Neuronal stem cell (in vitro differentiated cells): ENCODE results near the gene ANKRD33B.

Experiments
- DNase-seq: peaks from one replicate; pipeline ENCODE4 v3.0.0-alpha.2; 2013; ENCODE audit warnings: low spot score
- H2AFZ ChIP-seq: one replicate; pipeline ENCODE4 v1.6.1; 2013; ENCODE audit warnings: mild to moderate bottlenecking, low read length, inconsistent platforms
- H2AK5ac ChIP-seq: 2 replicates; pipeline ENCODE4 v1.6.1; 2013; ENCODE audit warnings: low read depth, mild to moderate bottlenecking, inconsistent platforms, low read length, moderate library complexity, mixed read lengths
- H2BK120ac ChIP-seq: 2 replicates; pipeline ENCODE4 v1.6.1; 2013; ENCODE audit warnings: low read depth, mild to moderate bottlenecking, inconsistent platforms, low read length, moderate library complexity, mixed read lengths
- H2BK12ac ChIP-seq: one replicate; pipeline ENCODE4 v1.6.1; 2013; ENCODE audit warnings: low read length, inconsistent platforms
- H2BK15ac ChIP-seq: 2 replicates; pipeline ENCODE4 v1.6.1; 2013; ENCODE audit warnings: mild to moderate bottlenecking, low read length, inconsistent platforms, mixed read lengths
- H2BK5ac ChIP-seq: one replicate; pipeline ENCODE4 v1.6.1; 2013; ENCODE audit warnings: inconsistent platforms, mild to moderate bottlenecking, low read length, moderate library complexity
- H3K14ac ChIP-seq: one replicate; pipeline ENCODE4 v1.6.1; 2013; ENCODE audit warnings: low read length, inconsistent platforms
- H3K18ac ChIP-seq: 2 replicates; pipeline ENCODE4 v1.6.1; 2013; ENCODE audit warnings: low read length, inconsistent platforms
- H3K23ac ChIP-seq: 2 replicates; pipeline ENCODE4 v1.6.1; 2013; ENCODE audit warnings: low read depth, mild to moderate bottlenecking, mixed read lengths, low read length, inconsistent platforms; ENCODE audit not compliant: poor library complexity
- H3K27ac ChIP-seq: replicated peaks from 3 replicates; pipeline ENCODE4 v1.5.1; 2013; ENCODE audit warnings: low read length, inconsistent platforms
- H3K27me3 ChIP-seq, 3 experiments: 2 replicates each; pipeline ENCODE4 v1.6.1; 2013; ENCODE audit warnings: low read length in 3 of 3, mild to moderate bottlenecking in 2 of 3, inconsistent platforms in 1 of 3, low read depth in 1 of 3, mixed read lengths in 1 of 3, moderate library complexity in 1 of 3; ENCODE audit not compliant: control insufficient read depth in 3 of 3, insufficient read depth in 3 of 3
- H3K36me3 ChIP-seq, 2 donors: replicated peaks in 1 of 2; 2 replicates each; pipeline ENCODE4 v1.6.1; 2013; ENCODE audit warnings: low read length in 2 of 2; ENCODE audit not compliant: control insufficient read depth in 2 of 2, insufficient read depth in 2 of 2
- H3K4ac ChIP-seq: 2 replicates; pipeline ENCODE4 v1.6.1; 2013; ENCODE audit warnings: inconsistent platforms, mild to moderate bottlenecking, low read length, moderate library complexity
- H3K4me1 ChIP-seq, 2 donors: 1 replicate in 1 of 2; 2 replicates in 1 of 2; pipeline ENCODE4 v1.6.1; 2013; ENCODE audit warnings: low read length in 2 of 2, low read depth in 1 of 2; ENCODE audit not compliant: control insufficient read depth in 2 of 2, insufficient read depth in 1 of 2
- H3K4me2 ChIP-seq: one replicate; pipeline ENCODE4 v1.6.1; 2013; ENCODE audit warnings: mild to moderate bottlenecking, low read length, inconsistent platforms; ENCODE audit not compliant: insufficient read depth, poor library complexity, severe bottlenecking
- H3K4me3 ChIP-seq, 2 donors: 2 replicates each; pipeline ENCODE4 v1.5.1; 2013; ENCODE audit warnings: low read length in 2 of 2, mild to moderate bottlenecking in 2 of 2, inconsistent platforms in 1 of 2, moderate library complexity in 1 of 2
- H3K79me1 ChIP-seq: one replicate; pipeline ENCODE4 v1.6.1; 2013; ENCODE audit warnings: low read depth, mild to moderate bottlenecking, inconsistent platforms, low read length, moderate library complexity
- H3K9ac ChIP-seq: one replicate; pipeline ENCODE4 v1.6.1; 2013; ENCODE audit warnings: mild to moderate bottlenecking, low read depth, low read length, inconsistent platforms; ENCODE audit not compliant: poor library complexity
- H3K9me3 ChIP-seq, 2 donors: replicated peaks in 1 of 2; 2 replicates each; pipeline versions ENCODE3 to v1.6.1; 2013; ENCODE audit warnings: low read length in 2 of 2, mild to moderate bottlenecking in 2 of 2, inconsistent platforms in 1 of 2, low read depth in 1 of 2, mixed read lengths in 1 of 2, moderate library complexity in 1 of 2; ENCODE audit not compliant: control insufficient read depth in 2 of 2, insufficient read depth in 1 of 2
- H4K8ac ChIP-seq: one replicate; pipeline ENCODE4 v1.6.1; 2013; ENCODE audit warnings: low read depth, mild to moderate bottlenecking, inconsistent platforms, low read length, moderate library complexity
- H4K91ac ChIP-seq: one replicate; pipeline ENCODE4 v1.6.1; 2013; ENCODE audit warnings: low read length, low read depth, mild to moderate bottlenecking, inconsistent platforms; ENCODE audit not compliant: poor library complexity
- WGBS, 2 donors: extraction: QIAGEN DNeasy Blood & Tissue Kit; methylation state at CpG; one replicate each; pipeline ENCODE4 v1.1.7; 2013; ENCODE audit warnings: missing lambda C conversion rate in 2 of 2, mixed read lengths in 1 of 2; ENCODE audit not compliant: insufficient read length in 2 of 2, insufficient replicate concordance in 1 of 2; ENCODE audit errors: extremely low coverage in 2 of 2; 5-methylcytosine and 5-hydroxymethylcytosine counted together

Gene ANKRD33B

GRCh38 chr5:10639846-10640368, 76.0 kb downstream of the ANKRD33B start:
- DNase-seq = no peak
- Histone ChIP-seq H4K8ac (no peak overlapping the region), H3K4me2 (no peak overlapping the region), H3K4me3 (no peak overlapping the region), H2AFZ (no peak overlapping the region), H3K18ac (no peak overlapping the region), H3K4me1 (peaks cover 0 to 15% of the 10 kb centered on the region in 2 donors), H3K23ac (no peak overlapping the region), H3K79me1 (peaks cover 5% of the 10 kb centered on the region), H2AK5ac (no peak overlapping the region), H3K9me3 (peaks cover 3 to 4% of the 10 kb centered on the region in 2 donors), H2BK12ac (no peak overlapping the region), H3K27ac (no peak overlapping the region), H3K9ac (no peak overlapping the region), H3K4ac (no peak overlapping the region), H2BK15ac (no peak overlapping the region), H3K27me3 (peaks cover 0 to 3% (median 0%) of the 10 kb centered on the region in 3 experiments), H4K91ac (no peak overlapping the region), H2BK5ac (no peak overlapping the region), H3K14ac (no peak overlapping the region), H3K36me3 (peaks cover 0 to 4% of the 10 kb centered on the region in 2 donors), H2BK120ac (no peak overlapping the region)
- WGBS, 2 donors = 100% methylated on average over 5 of the region's 48 CpGs; no CpG with 5 or more reads in 1 of the 2 donors

DNA sequence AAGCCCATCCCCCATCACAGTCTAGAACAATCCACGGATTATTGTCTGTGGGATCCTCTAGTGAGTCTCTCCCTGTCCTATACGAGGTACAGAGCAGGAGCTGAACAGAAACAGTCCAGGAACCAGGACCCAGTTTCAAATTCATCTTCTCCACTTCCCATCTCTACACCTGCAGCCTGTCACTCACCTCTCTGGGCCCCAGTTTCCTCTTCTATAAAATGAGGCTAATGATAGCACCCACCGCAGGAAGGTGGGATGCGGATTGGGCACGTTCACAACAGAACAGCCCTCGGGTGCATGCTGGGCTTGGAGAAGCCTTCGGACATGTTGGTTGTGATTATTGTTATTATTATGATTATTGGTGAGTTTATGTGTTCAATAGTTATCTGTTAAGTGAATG, 78.5 kb downstream of the ANKRD33B start:
- H3K4me3 ChIP-seq = no peak overlapping the region
- H2BK12ac ChIP-seq = no peak overlapping the region
- H4K91ac ChIP-seq = no peak overlapping the region
- no peak overlapping the region for H2AFZ ChIP-seq
- no peaks in the 10 kb centered on the region for H3K27me3 ChIP-seq
- H2BK120ac ChIP-seq = no peak overlapping the region
- H2BK5ac ChIP-seq = no peak overlapping the region
- no CpG with 5 or more reads among the region's 7 CpGs for WGBS, 2 donors
- no peak overlapping the region for H3K27ac ChIP-seq
- no peak overlapping the region for H3K23ac ChIP-seq
- H3K9me3 ChIP-seq = peaks cover 3 to 6% of the 10 kb centered on the region in 2 donors
- no peak overlapping the region for H3K18ac ChIP-seq
- no peak overlapping the region for H2BK15ac ChIP-seq
- H3K9ac ChIP-seq = no peak overlapping the region
- no peak overlapping the region for H3K14ac ChIP-seq
- no peak overlapping the region for H4K8ac ChIP-seq
- H3K4me2 ChIP-seq = no peak overlapping the region
- no peak for DNase-seq
- H3K36me3 ChIP-seq = peaks cover 0 to 4% of the 10 kb centered on the region in 2 donors
- peaks cover 7% of the 10 kb centered on the region for H3K79me1 ChIP-seq
- peaks cover 0 to 6% of the 10 kb centered on the region in 2 donors for H3K4me1 ChIP-seq
- no peak overlapping the region for H3K4ac ChIP-seq
- H2AK5ac ChIP-seq = no peak overlapping the region

DNA sequence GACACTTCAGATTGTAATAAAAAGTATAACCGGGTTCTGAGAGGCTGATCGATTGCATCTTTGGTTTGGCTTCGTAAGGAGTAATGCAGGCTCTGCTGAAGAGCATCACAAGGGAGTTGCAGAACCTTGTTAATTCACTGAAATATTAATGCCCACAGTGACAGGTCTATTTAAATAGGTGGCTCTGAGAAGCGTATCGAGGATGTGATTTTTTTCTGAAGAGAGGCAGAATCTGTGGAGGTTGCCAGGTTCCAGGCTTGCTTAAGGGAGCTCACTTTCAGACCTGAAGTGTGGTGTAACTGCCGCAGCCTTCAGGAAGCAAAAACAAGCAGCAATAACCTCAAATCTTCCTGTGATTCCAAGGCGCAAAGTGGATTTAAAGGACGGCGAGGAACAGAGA, 80.3 kb downstream of the ANKRD33B start:
- Histone ChIP-seq H2BK12ac (no peak overlapping the region), H2AFZ (no peak overlapping the region), H2BK5ac (no peak overlapping the region), H3K14ac (no peak overlapping the region), H2BK15ac (no peak overlapping the region), H3K4me1 (peaks cover 0 to 2% of the 10 kb centered on the region in 2 donors), H3K9ac (no peak overlapping the region), H3K36me3 (no peaks in the 10 kb centered on the region), H2AK5ac (no peak overlapping the region), H3K9me3 (peaks cover 0 to 1% of the 10 kb centered on the region in 2 donors), H2BK120ac (no peak overlapping the region), H3K4ac (no peak overlapping the region), H4K91ac (no peak overlapping the region), H3K79me1 (peaks cover 2% of the 10 kb centered on the region), H3K27ac (no peak overlapping the region), H3K27me3 (no peaks in the 10 kb centered on the region), H4K8ac (no peak overlapping the region), H3K23ac (no peak overlapping the region), H3K4me3 (no peak overlapping the region), H3K4me2 (no peak overlapping the region), H3K18ac (no peak overlapping the region)
- DNase-seq = no peak
- no CpG with 5 or more reads among the region's 9 CpGs for WGBS, 2 donors

DNA sequence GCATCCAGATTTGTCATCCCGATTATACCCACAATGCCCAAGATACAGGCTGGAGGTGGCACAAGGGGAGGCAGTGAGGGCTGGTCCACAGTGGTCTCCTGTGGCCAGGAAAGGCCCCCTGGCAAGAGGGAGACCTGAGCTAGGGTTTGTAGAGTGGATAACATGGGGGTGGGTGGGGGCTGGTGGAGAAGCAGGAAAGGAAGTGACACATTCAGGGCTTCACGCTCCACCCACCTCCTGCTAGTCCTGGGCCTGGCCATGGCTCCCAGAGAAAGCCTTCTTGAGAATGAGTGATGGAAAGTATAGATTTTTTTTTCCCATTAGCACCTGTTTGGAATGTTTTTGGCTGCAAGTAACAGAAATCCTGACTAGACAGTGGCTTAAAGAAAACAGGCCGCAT, 81.3 kb downstream of the ANKRD33B start:
- no peak overlapping the region for H2BK12ac ChIP-seq
- no peak overlapping the region for H4K91ac ChIP-seq
- H2BK5ac ChIP-seq = no peak overlapping the region
- H3K4me3 ChIP-seq = no peak overlapping the region
- no peak overlapping the region for H3K4ac ChIP-seq
- H3K79me1 ChIP-seq = peaks cover 2% of the 10 kb centered on the region
- no peak overlapping the region for H3K4me2 ChIP-seq
- H3K9ac ChIP-seq = no peak overlapping the region
- peaks cover 0 to 1% of the 10 kb centered on the region in 2 donors for H3K9me3 ChIP-seq
- no peak overlapping the region for H3K18ac ChIP-seq
- no peak overlapping the region for H3K23ac ChIP-seq
- no peak overlapping the region for H3K27ac ChIP-seq
- no peaks in the 10 kb centered on the region for H3K27me3 ChIP-seq
- peaks cover 0 to 2% of the 10 kb centered on the region in 2 donors for H3K4me1 ChIP-seq
- H3K14ac ChIP-seq = no peak overlapping the region
- no peak overlapping the region for H2AK5ac ChIP-seq
- H3K36me3 ChIP-seq = no peaks in the 10 kb centered on the region
- H2AFZ ChIP-seq = no peak overlapping the region
- no peak overlapping the region for H4K8ac ChIP-seq
- no peak overlapping the region for H2BK15ac ChIP-seq
- DNase-seq = no peak
- no CpG with 5 or more reads among the region's 3 CpGs for WGBS, 2 donors
- no peak overlapping the region for H2BK120ac ChIP-seq
